GM21825 (cell line): ENCODE measurements around the gene ALX1.
"Not testable (repeated sequence)": the region's sequence is repeated elsewhere in the genome, so short reads cannot be mapped to it uniquely, and the experiment has no call there.

ENCODE experiments used
- ATAC-seq: cut with Tn5 transposase; IDR thresholded peaks from one replicate; pipeline ENCODE4 v1.9.1; 2021; ENCODE audit warnings: mild to moderate bottlenecking, moderate library complexity; ENCODE audit not compliant: unreplicated experiment

ALX1 gene

GRCh38 chr12:85299053-85299452 lies 19.0 kb downstream of the ALX1 start:
- no peak for ATAC-seq

- ATAC-seq, result no peak
Observed at GRCh38 chr12:85301051-85301450, 21.0 kb downstream of the ALX1 start.

GRCh38 chr12:85308374-85308773 lies 28.4 kb downstream of the ALX1 start:
- ATAC-seq, result no peak

- ATAC-seq, result no peak
Observed at GRCh38 chr12:85309125-85309566, 29.1 kb downstream of the ALX1 start.

GRCh38 chr12:85310025-85310424 lies 30.0 kb downstream of the ALX1 start:
- no peak for ATAC-seq

GRCh38 chr12:85310456-85311076 lies 30.5 kb downstream of the ALX1 start:
- ATAC-seq, result no peak

GRCh38 chr12:85317866-85318636 lies 38.0 kb downstream of the ALX1 start:
- not testable (repeated sequence) for ATAC-seq

- ATAC-seq, result no peak
Observed at GRCh38 chr12:85322715-85323114, 42.7 kb downstream of the ALX1 start.

GRCh38 chr12:85325442-85325841 lies 45.4 kb downstream of the ALX1 start:
- no peak for ATAC-seq

GRCh38 chr12:85329913-85330312 lies 49.9 kb downstream of the ALX1 start:
- ATAC-seq, result no peak

GRCh38 chr12:85348779-85349178 lies 68.8 kb downstream of the ALX1 start:
- ATAC-seq, result no peak

GRCh38 chr12:85350356-85350755 lies 70.3 kb downstream of the ALX1 start:
- ATAC-seq, result no peak
